HCT116 (cell line): Measurements from ENCODE around the gene WDR59. TPM values are rescaled to one million over a fixed set of nuclear protein-coding genes. Genes with fewer than 3 reads are reported as not detected.

Experiments used
- ATAC-seq: fragments of 200-7000 bp; cut with Tn5 transposase; 2 replicates; pipeline ENCODE4 v1.9.1; 2020; ENCODE audit warnings: mild to moderate bottlenecking, moderate library complexity
- BruUV-seq: library from RNA; stranded (reverse); fragments of 400-500 nt; replicated peaks from 2 replicates; lab custom pipeline; 2021; lab: Mats Ljungman, UMichigan
- CTCF ChIA-PET: fragments of 300-600 bp; sonication (Branson Sonifier 250); formaldehyde crosslinking; loops from one replicate; lab custom pipeline; 2021; ENCODE audit warnings: antibody characterized with exemption; lab: Charles Lee
- POLR2A ChIA-PET: fragments of 300-600, 350-600 bp; sonication (Branson Sonifier 250); formaldehyde crosslinking; loops from one replicate; lab custom pipeline; 2021; ENCODE audit warnings: antibody characterized with exemption; lab: Charles Lee
- RAD21 ChIA-PET, 2 experiments: fragments of 300-600 bp; sonication (Branson Sonifier 250); formaldehyde crosslinking; loops; one replicate each; lab custom pipeline; 2023; ENCODE audit warnings: low total read pairs in 2 of 2; ENCODE audit not compliant: uncharacterized antibody in 2 of 2, unreplicated experiment in 2 of 2, low non-redundant PET in 1 of 2; lab: Charles Lee
- DNase-seq: peaks from one replicate; pipeline ENCODE4 v3.0.0-alpha.2; 2010; ENCODE audit warnings: low read depth, low spot score
- H2AFZ ChIP-seq: fragments of 200-600 bp; shearing (Covaris generic), sonication (generic); 2 replicates; pipeline ENCODE4 v1.6.1; 2017; ENCODE audit warnings: low read depth, mixed run types, mixed read lengths, antibody characterized with exemption, low read length; ENCODE audit not compliant: poor library complexity, severe bottlenecking
- H3K27ac ChIP-seq: 2 replicates; pipeline ENCODE4 v1.5.1; 2012; ENCODE audit warnings: low read depth, low read length
- H3K27me3 ChIP-seq: fragments of 200-600 bp; sonication (generic); 2 replicates; pipeline ENCODE4 v1.6.1; 2016; ENCODE audit warnings: mixed run types, low read length, mixed read lengths; ENCODE audit not compliant: insufficient read depth
- H3K36me3 ChIP-seq, 2 experiments: fragments of 200-500 bp in 1 of 2; fragments of 200-600 bp in 1 of 2; sonication (Bioruptor generic) in 1 of 2; sonication (generic) in 1 of 2; 2 replicates each; pipeline versions ENCODE4 v1.5.1 to v1.6.1; 2014 to 2016; ENCODE audit warnings: low read length in 2 of 2, inconsistent platforms in 1 of 2, mixed read lengths in 1 of 2, mixed run types in 1 of 2; ENCODE audit not compliant: insufficient read depth in 2 of 2, control insufficient read depth in 1 of 2
- H3K4me1 ChIP-seq, 2 experiments: fragments of 200-600 bp in 1 of 2; sonication (generic) in 1 of 2; 2 replicates each; pipeline versions ENCODE4 v1.5.1 to v1.6.1; 2012 to 2017; ENCODE audit warnings: low read length in 2 of 2, inconsistent platforms in 1 of 2, mild to moderate bottlenecking in 1 of 2, mixed read lengths in 1 of 2, mixed run types in 1 of 2, moderate library complexity in 1 of 2; ENCODE audit not compliant: insufficient read depth in 2 of 2, control insufficient read depth in 1 of 2
- H3K4me2 ChIP-seq: fragments of 200-600 bp; sonication (generic); 2 replicates; pipeline ENCODE4 v1.6.1; 2017; ENCODE audit warnings: mixed run types, low read length, mixed read lengths
- H3K4me3 ChIP-seq, 2 experiments: fragments of 200-600 bp in 1 of 2; sonication (generic) in 1 of 2; replicated peaks in 1 of 2; 2 replicates each; pipeline ENCODE4 v1.5.1; 2011 to 2016; ENCODE audit warnings: low read length in 2 of 2, control low read depth in 1 of 2, low read depth in 1 of 2, mild to moderate bottlenecking in 1 of 2, mixed read lengths in 1 of 2, mixed run types in 1 of 2
- H3K79me2 ChIP-seq: fragments of 200-600 bp; sonication (generic); 2 replicates; pipeline ENCODE4 v1.6.1; 2017; ENCODE audit warnings: mild to moderate bottlenecking, mixed run types, low read length, moderate library complexity, mixed read lengths; ENCODE audit not compliant: insufficient read depth
- H3K9ac ChIP-seq: fragments of 200-600 bp; sonication (generic); 2 replicates; pipeline ENCODE4 v1.6.1; 2016; ENCODE audit warnings: low read length, mixed read lengths
- H3K9me2 ChIP-seq: fragments of 200-600 bp; sonication (generic), shearing (Covaris generic); 2 replicates; pipeline ENCODE4 v1.6.1; 2017; ENCODE audit warnings: mixed run types, mild to moderate bottlenecking, moderate library complexity; ENCODE audit not compliant: insufficient read depth
- H3K9me3 ChIP-seq, 2 experiments: fragments of 200-500 bp in 1 of 2; fragments of 200-600 bp in 1 of 2; sonication (Bioruptor generic) in 1 of 2; sonication (generic) in 1 of 2; 2 replicates each; pipeline ENCODE4 v1.6.1; 2014 to 2017; ENCODE audit warnings: low read length in 2 of 2, mixed read lengths in 2 of 2, inconsistent platforms in 1 of 2, low read depth in 1 of 2, mild to moderate bottlenecking in 1 of 2, mixed run types in 1 of 2, moderate library complexity in 1 of 2; ENCODE audit not compliant: control insufficient read depth in 1 of 2, insufficient read depth in 1 of 2
- H4K20me1 ChIP-seq: fragments of 200-600 bp; sonication (generic), shearing (Covaris generic); 2 replicates; pipeline ENCODE4 v1.6.1; 2017; ENCODE audit warnings: mixed run types, mild to moderate bottlenecking, moderate library complexity; ENCODE audit not compliant: insufficient read depth
- ATF3 ChIP-seq: IDR thresholded peaks from 2 replicates; pipeline ENCODE4 v1.6.1; 2012
- ELF1 ChIP-seq: IDR thresholded peaks from 2 replicates; pipeline ENCODE4 v1.6.1; 2012; ENCODE audit warnings: low read depth, borderline replicate concordance
- MAX ChIP-seq: IDR thresholded peaks from 2 replicates; pipeline ENCODE4 v1.6.1; 2012
- POLR2A ChIP-seq: IDR thresholded peaks from 2 replicates; pipeline ENCODE4 v1.7.0; 2011; ENCODE audit warnings: borderline replicate concordance; ENCODE audit not compliant: insufficient read depth, insufficient read length; ENCODE audit errors: extremely low read depth
- POLR2AphosphoS5 ChIP-seq: IDR thresholded peaks from 2 replicates; pipeline ENCODE4 v1.6.1; 2011; ENCODE audit warnings: mild to moderate bottlenecking, low read depth, low read length, moderate library complexity
- RAD21 ChIP-seq: IDR thresholded peaks from 2 replicates; pipeline ENCODE4 v1.6.1; 2012; ENCODE audit warnings: low read depth, mild to moderate bottlenecking
- REST ChIP-seq: IDR thresholded peaks from 2 replicates; pipeline ENCODE4 v1.6.1; 2012; ENCODE audit warnings: low read depth
- SRF ChIP-seq: IDR thresholded peaks from 2 replicates; pipeline ENCODE4 v1.6.1; 2012; ENCODE audit warnings: low read depth
- ZNF274 ChIP-seq: fragments of 200-500 bp; sonication (Bioruptor generic); IDR thresholded peaks from 2 replicates; pipeline ENCODE4 v1.6.1; 2014; ENCODE audit warnings: mild to moderate bottlenecking, low read depth, low read length, inconsistent platforms
- intact Hi-C: fragments of 100-400 bp; cut with micrococcal nuclease; formaldehyde crosslinking; loops from 2 replicates; pipeline ENCODE4 v1.10.0; 2022
- total RNA-seq: library from RNA; stranded (reverse); gene quantifications from one replicate; pipeline ENCODE4 v1.2.1, GENCODE V29; 2021; ENCODE audit not compliant: unreplicated experiment
- TF ChIP-seq, protein P1 (sequence below): IDR thresholded peaks from 2 replicates; pipeline ENCODE4 v1.6.1; 2011; ENCODE audit warnings: mild to moderate bottlenecking, low read length, moderate library complexity; ENCODE audit not compliant: insufficient replicate concordance; ENCODE audit errors: extremely low read depth

The WDR59 gene
- total RNA-seq, 1 experiment from 2014 or later, result 96.9 TPM

DNA sequence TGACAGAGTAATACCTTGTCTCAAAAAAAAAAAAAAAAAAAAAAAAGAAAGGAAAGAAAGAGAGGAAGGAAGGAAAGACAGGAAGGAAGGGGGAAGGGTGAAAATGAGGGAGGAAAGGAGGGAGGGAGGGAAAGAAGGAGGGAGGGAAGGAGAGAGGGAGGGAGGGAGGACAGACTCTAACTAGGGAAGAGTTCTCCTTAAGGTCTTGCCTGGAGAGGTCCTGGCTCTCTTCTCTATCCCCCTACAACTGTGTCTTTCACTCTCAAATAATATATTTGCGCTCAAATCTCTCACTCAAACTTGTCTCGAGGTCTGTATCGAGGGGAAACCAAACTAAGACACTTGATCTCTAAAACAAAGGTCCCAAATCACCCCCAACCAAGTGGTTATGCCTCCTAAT is 35.6 kb downstream of the WDR59 start (continued):
- TF ChIP-seq, protein P1, sequence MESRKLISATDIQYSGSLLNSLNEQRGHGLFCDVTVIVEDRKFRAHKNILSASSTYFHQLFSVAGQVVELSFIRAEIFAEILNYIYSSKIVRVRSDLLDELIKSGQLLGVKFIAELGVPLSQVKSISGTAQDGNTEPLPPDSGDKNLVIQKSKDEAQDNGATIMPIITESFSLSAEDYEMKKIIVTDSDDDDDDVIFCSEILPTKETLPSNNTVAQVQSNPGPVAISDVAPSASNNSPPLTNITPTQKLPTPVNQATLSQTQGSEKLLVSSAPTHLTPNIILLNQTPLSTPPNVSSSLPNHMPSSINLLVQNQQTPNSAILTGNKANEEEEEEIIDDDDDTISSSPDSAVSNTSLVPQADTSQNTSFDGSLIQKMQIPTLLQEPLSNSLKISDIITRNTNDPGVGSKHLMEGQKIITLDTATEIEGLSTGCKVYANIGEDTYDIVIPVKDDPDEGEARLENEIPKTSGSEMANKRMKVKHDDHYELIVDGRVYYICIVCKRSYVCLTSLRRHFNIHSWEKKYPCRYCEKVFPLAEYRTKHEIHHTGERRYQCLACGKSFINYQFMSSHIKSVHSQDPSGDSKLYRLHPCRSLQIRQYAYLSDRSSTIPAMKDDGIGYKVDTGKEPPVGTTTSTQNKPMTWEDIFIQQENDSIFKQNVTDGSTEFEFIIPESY, result no peak
- TF ChIP-seq SRF, result no peak

GRCh38 chr16:74944466-74944865 is 40.5 kb downstream of the WDR59 start:
- no peaks in the 10 kb centered on the region for H3K9me3 ChIP-seq
- BruUV-seq, result no TSS peak
- no peaks in the 10 kb centered on the region for H3K9me2 ChIP-seq
- DNase-seq, result no peak
- no peaks in the 10 kb centered on the region for H4K20me1 ChIP-seq
- no peak overlapping the region for H3K9ac ChIP-seq
- ChIA-PET POLR2A (no interaction called here), CTCF (no interaction called here), RAD21 (no interaction called here)
- no peak overlapping the region for H2AFZ ChIP-seq
- peaks cover 11 to 22% of the 10 kb centered on the region in 2 experiments; a peak in 3 of 4 replicates for H3K36me3 ChIP-seq
- intact Hi-C loops, result no loop called here
- no peak overlapping the region for H3K27ac ChIP-seq
- peaks cover 9 to 14% of the 10 kb centered on the region in 2 experiments; a peak in 3 of 4 replicates for H3K4me1 ChIP-seq
- H3K4me2 ChIP-seq, result no peak overlapping the region
- no peaks in the 10 kb centered on the region for H3K27me3 ChIP-seq
- no peak for ATAC-seq
- TF ChIP-seq ATF3 (no peak), MAX (no peak), REST (no peak), ZNF274 (no peak), RAD21 (no peak), ELF1 (no peak), POLR2AphosphoS5 (no peak), POLR2A (no peak)
- TF ChIP-seq, protein P1, result no peak
- no peak overlapping the region for H3K4me3 ChIP-seq
- H3K79me2 ChIP-seq, result no peaks in the 10 kb centered on the region
